Measurements from ENCODE around the gene OR52K1. TPM values are rescaled to one million over a fixed set of nuclear protein-coding genes. Genes with fewer than 3 reads are reported as not detected.

The OR52K1 gene
- total RNA-seq, 1 donor from 2014 or later = not detected

- intact Hi-C loops (cut with micrococcal nuclease) = loop anchor here (5.0 kb wide), 1 partner anchor 306 kb away; no protein-coding TSS in a partner anchor
- no peak for DNase-seq
- peaks cover 5% of the 10 kb centered on the region for H3K27me3 ChIP-seq (ENCODE audit: low read depth)
- no peak overlapping the region for H3K27ac ChIP-seq (replicated peaks)
- no peaks in the 10 kb centered on the region for H3K9me3 ChIP-seq (replicated peaks)
- H3K4me1 ChIP-seq = peaks cover 15% of the 10 kb centered on the region
- no peaks in the 10 kb centered on the region for H3K36me3 ChIP-seq
- TF ChIP-seq CTCF (IDR thresholded peaks at IDR 0.05; ENCODE audit: borderline replicate concordance) = peak; percentile 14
- H3K4me3 ChIP-seq = no peak overlapping the region
These were observed 11.0 kb downstream of the OR52K1 start for GRCh38 chr11:4493480-4493818.

- Histone ChIP-seq H3K9me3 (replicated peaks) (no peaks in the 10 kb centered on the region), H3K27ac (replicated peaks) (no peak overlapping the region), H3K4me1 (peaks cover 15% of the 10 kb centered on the region), H3K4me3 (no peak overlapping the region), H3K36me3 (no peaks in the 10 kb centered on the region), H3K27me3 (ENCODE audit: low read depth) (peaks cover 5% of the 10 kb centered on the region)
- intact Hi-C loops (cut with micrococcal nuclease) = no loop called here
- no peak for TF ChIP-seq CTCF (IDR thresholded peaks at IDR 0.05; ENCODE audit: borderline replicate concordance)
- no peak for DNase-seq
These were observed 13.0 kb downstream of the OR52K1 start for GRCh38 chr11:4495487-4495886.

- intact Hi-C loops (cut with micrococcal nuclease) = no loop called here
- H3K36me3 ChIP-seq = no peaks in the 10 kb centered on the region
- H3K9me3 ChIP-seq (replicated peaks) = no peaks in the 10 kb centered on the region
- peaks cover 15% of the 10 kb centered on the region for H3K4me1 ChIP-seq
- peaks cover 5% of the 10 kb centered on the region for H3K27me3 ChIP-seq (ENCODE audit: low read depth)
- no peak for DNase-seq
- no peak overlapping the region for H3K27ac ChIP-seq (replicated peaks)
- no peak for TF ChIP-seq CTCF (IDR thresholded peaks at IDR 0.05; ENCODE audit: borderline replicate concordance)
- H3K4me3 ChIP-seq = no peak overlapping the region
These were observed 13.5 kb downstream of the OR52K1 start for GRCh38 chr11:4495986-4496385.

GRCh38 chr11:4496557-4497248 lies 14.3 kb downstream of the OR52K1 start:
- Histone ChIP-seq H3K36me3 (no peaks in the 10 kb centered on the region), H3K4me1 (peaks cover 15% of the 10 kb centered on the region), H3K9me3 (replicated peaks) (no peaks in the 10 kb centered on the region), H3K4me3 (no peak overlapping the region), H3K27me3 (ENCODE audit: low read depth) (peaks cover 5% of the 10 kb centered on the region), H3K27ac (replicated peaks) (no peak overlapping the region)
- intact Hi-C loops (cut with micrococcal nuclease) = no loop called here
- no peak for TF ChIP-seq CTCF (IDR thresholded peaks at IDR 0.05; ENCODE audit: borderline replicate concordance)
- DNase-seq = no peak

GRCh38 chr11:4508886-4509285 lies 26.4 kb downstream of the OR52K1 start:
- no peak overlapping the region for H3K4me3 ChIP-seq
- no peak overlapping the region for H3K27ac ChIP-seq (replicated peaks)
- no peak for TF ChIP-seq CTCF (IDR thresholded peaks at IDR 0.05; ENCODE audit: borderline replicate concordance)
- H3K36me3 ChIP-seq = no peaks in the 10 kb centered on the region
- no peak for DNase-seq
- intact Hi-C loops (cut with micrococcal nuclease) = no loop called here
- peaks cover 24% of the 10 kb centered on the region for H3K27me3 ChIP-seq (ENCODE audit: low read depth)
- H3K4me1 ChIP-seq = no peaks in the 10 kb centered on the region
- no peaks in the 10 kb centered on the region for H3K9me3 ChIP-seq (replicated peaks)

All from left ventricle myocardium inferior (tissue), 1 donor.